Smooth muscle cell (in vitro differentiated cells): ENCODE results near the gene AP2M1. TPM values are rescaled to one million over a fixed set of nuclear protein-coding genes. Genes with fewer than 3 reads are reported as not detected.

ENCODE experiments used
- DNase-seq: peaks from one replicate; lab custom pipeline; 2025; ENCODE audit not compliant: unreplicated experiment; lab: John Stamatoyannopoulos, UW
- H2AFZ ChIP-seq: fragments of 200-600 bp; sonication (generic); 2 replicates; pipeline ENCODE4 v1.6.0; 2016; ENCODE audit warnings: antibody characterized with exemption, low read depth, mild to moderate bottlenecking
- H3F3A ChIP-seq: fragments of 200-600 bp; sonication (generic); 2 replicates; pipeline ENCODE4 v1.6.0; 2017; ENCODE audit warnings: antibody characterized with exemption, low read depth
- H3K27ac ChIP-seq: fragments of 200-600 bp; sonication (generic); 2 replicates; pipeline ENCODE4 v1.5.1; 2016; ENCODE audit warnings: low read depth, mild to moderate bottlenecking
- H3K27me3 ChIP-seq: fragments of 200-600 bp; sonication (generic); 2 replicates; pipeline ENCODE4 v1.6.1; 2016; ENCODE audit warnings: low read depth, mild to moderate bottlenecking
- H3K36me3 ChIP-seq: fragments of 200-600 bp; sonication (generic); 2 replicates; pipeline ENCODE4 v1.5.1; 2016; ENCODE audit warnings: low read depth
- H3K4me1 ChIP-seq: fragments of 200-600 bp; sonication (generic); 2 replicates; pipeline ENCODE4 v1.5.1; 2016; ENCODE audit warnings: low read depth
- H3K4me2 ChIP-seq: fragments of 200-600 bp; sonication (generic); 2 replicates; pipeline ENCODE4 v1.6.0; 2016; ENCODE audit warnings: mild to moderate bottlenecking
- H3K4me3 ChIP-seq: fragments of 200-600 bp; sonication (generic); 2 replicates; pipeline ENCODE4 v1.5.1; 2016; ENCODE audit warnings: mild to moderate bottlenecking
- H3K79me2 ChIP-seq: fragments of 200-600 bp; sonication (generic); 2 replicates; pipeline ENCODE4 v1.6.0; 2016; ENCODE audit warnings: low read depth, mild to moderate bottlenecking
- H3K9ac ChIP-seq: fragments of 200-600 bp; sonication (generic); 2 replicates; pipeline ENCODE4 v1.6.0; 2016; ENCODE audit warnings: low read depth
- H3K9me3 ChIP-seq: fragments of 200-600 bp; sonication (generic); replicated peaks from 2 replicates; pipeline ENCODE4 v1.5.1; 2016; ENCODE audit warnings: low read depth
- H4K20me1 ChIP-seq: fragments of 200-600 bp; sonication (generic); 2 replicates; pipeline ENCODE4 v1.6.0; 2016; ENCODE audit warnings: low read depth
- CTCF ChIP-seq: fragments of 200-600 bp; sonication (generic); IDR thresholded peaks from 2 replicates; pipeline ENCODE4 v1.5.1; 2017; ENCODE audit warnings: borderline replicate concordance, mild to moderate bottlenecking, antibody characterized with exemption; ENCODE audit not compliant: insufficient read depth, poor library complexity, severe bottlenecking
- WGBS: methylation state at CpG from one replicate; pipeline ENCODE4 v1.1.7; 2016; ENCODE audit warnings: low lambda C conversion rate; 5-methylcytosine and 5-hydroxymethylcytosine counted together
- polyA plus RNA-seq: library from polyadenylated mRNA; unstranded; fragments of >200 nt; fragmentation: Nextera tagmentation; extraction: Ambion mirVana; gene quantifications from 2 replicates; pipeline ENCODE4 v1.2.1, GENCODE V29; 2016
- total RNA-seq: library from RNA; depleted of rRNA; stranded (reverse); fragments of >200 nt; gene quantifications from 2 replicates; pipeline ENCODE4 v1.2.3, GENCODE V29; 2014

The AP2M1 gene
- total and polyA plus RNA-seq, 2 experiments from 2014 or later: 444 to 784 TPM

DNA sequence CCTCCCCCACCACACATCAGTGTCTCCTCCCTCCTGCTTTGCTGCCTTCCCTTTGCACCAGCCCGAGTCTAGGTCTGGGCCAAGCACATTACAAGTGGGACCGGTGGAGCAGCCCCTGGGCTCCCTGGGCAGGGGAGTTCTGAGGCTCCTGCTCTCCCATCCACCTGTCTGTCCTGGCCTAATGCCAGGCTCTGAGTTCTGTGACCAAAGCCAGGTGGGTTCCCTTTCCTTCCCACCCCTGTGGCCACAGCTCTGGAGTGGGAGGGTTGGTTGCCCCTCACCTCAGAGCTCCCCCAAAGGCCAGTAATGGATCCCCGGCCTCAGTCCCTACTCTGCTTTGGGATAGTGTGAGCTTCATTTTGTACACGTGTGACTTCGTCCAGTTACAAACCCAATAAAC, 9.0 kb downstream of the AP2M1 start:
- no peak overlapping the region for H3K9ac ChIP-seq
- peak overlapping the region; percentile 89 for H3K27ac ChIP-seq
- no peak overlapping the region for H3K4me3 ChIP-seq
- no peak for TF ChIP-seq CTCF
- H3K4me1 ChIP-seq: peaks cover 12% of the 10 kb centered on the region
- no peaks in the 10 kb centered on the region for H3K9me3 ChIP-seq
- peaks cover 49% of the 10 kb centered on the region for H3F3A ChIP-seq
- no peak overlapping the region for H3K4me2 ChIP-seq
- no peak overlapping the region for H2AFZ ChIP-seq
- 87% methylated on average over 5 of the region's 5 CpGs for WGBS
- peaks cover 65% of the 10 kb centered on the region for H3K79me2 ChIP-seq
- DNase-seq: no peak
- peaks cover 70% of the 10 kb centered on the region for H4K20me1 ChIP-seq
- H3K27me3 ChIP-seq: no peaks in the 10 kb centered on the region
- peaks cover 18% of the 10 kb centered on the region for H3K36me3 ChIP-seq

DNA sequence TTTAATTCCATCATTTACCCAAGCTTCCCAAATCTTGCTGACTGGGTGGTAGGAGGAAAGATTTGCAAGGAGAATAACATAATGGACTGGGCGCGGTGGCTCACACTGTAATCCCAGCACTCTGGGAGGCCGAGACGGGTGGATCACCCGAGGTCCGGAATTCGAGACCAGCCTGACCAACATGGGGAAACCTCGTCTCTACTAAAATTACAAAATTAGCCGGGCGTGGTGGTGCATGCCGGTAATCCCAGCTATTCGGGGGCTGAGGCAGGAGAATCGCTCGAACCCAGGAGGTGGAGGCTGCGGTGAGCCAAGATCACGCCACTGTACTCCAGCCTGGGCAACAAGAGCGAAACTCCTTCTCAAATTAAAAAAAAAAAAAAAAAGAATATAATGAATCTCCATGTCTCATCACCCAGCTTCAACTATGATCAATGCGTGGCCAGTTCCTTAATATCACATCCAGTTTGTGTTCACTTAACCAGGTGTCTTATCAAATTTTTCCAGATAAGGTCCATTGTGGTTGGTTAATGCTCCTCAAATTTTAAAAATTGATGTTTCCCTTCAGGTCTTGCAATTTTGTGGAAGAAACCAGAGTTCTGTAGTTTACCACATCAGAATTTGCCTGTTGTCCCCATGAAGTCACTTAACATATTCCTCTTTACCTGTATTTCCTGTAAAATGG, 10.0 kb downstream of the AP2M1 start:
- no peak for DNase-seq
- Histone ChIP-seq H3K9ac (peak overlapping the region; percentile 50), H3K4me1 (peaks cover 12% of the 10 kb centered on the region), H3K27me3 (no peaks in the 10 kb centered on the region), H2AFZ (no peak overlapping the region), H3K9me3 (no peaks in the 10 kb centered on the region), H3K36me3 (peaks cover 18% of the 10 kb centered on the region), H3K4me2 (peak overlapping the region; percentile 100), H3K27ac (peak overlapping the region; percentile 89), H4K20me1 (peaks cover 69% of the 10 kb centered on the region), H3K79me2 (peaks cover 65% of the 10 kb centered on the region), H3K4me3 (peak overlapping the region; percentile 32), H3F3A (peaks cover 49% of the 10 kb centered on the region)
- no peak for TF ChIP-seq CTCF
- 95% methylated on average over 18 of the region's 18 CpGs for WGBS

GRCh38 chr3:184185461-184186183, 11.0 kb downstream of the AP2M1 start:
- WGBS: 3% methylated on average over 53 of the region's 55 CpGs
- peak overlapping the region; percentile 89 for H3K27ac ChIP-seq

More at GRCh38 chr3:184185461-184186183, 11.0 kb downstream of the AP2M1 start:
- H3K4me1 ChIP-seq: peaks cover 12% of the 10 kb centered on the region
- H3K9me3 ChIP-seq: no peaks in the 10 kb centered on the region
- H4K20me1 ChIP-seq: peaks cover 69% of the 10 kb centered on the region
- peaks cover 64% of the 10 kb centered on the region for H3K79me2 ChIP-seq
- peak overlapping the region; percentile 100 for H3K4me2 ChIP-seq
- peak overlapping the region; percentile 94 for H3K4me3 ChIP-seq
- peak overlapping the region; percentile 85 for H3K9ac ChIP-seq
- no peak for TF ChIP-seq CTCF
- no peaks in the 10 kb centered on the region for H3K27me3 ChIP-seq
- no peak overlapping the region for H2AFZ ChIP-seq
- H3K36me3 ChIP-seq: peaks cover 18% of the 10 kb centered on the region
- peaks cover 41% of the 10 kb centered on the region for H3F3A ChIP-seq
- DNase-seq: peak; percentile 99
